B cell (primary cell): ENCODE results near the gene STEEP1.

ENCODE experiments used
- CTCF ChIP-seq: fragments of 200-600 bp; IDR thresholded peaks from one replicate; pipeline ENCODE4 v1.8.0; 2022; ENCODE audit warnings: antibody characterized with exemption, mild to moderate bottlenecking
- EZH2 ChIP-seq: IDR thresholded peaks from 2 replicates; pipeline ENCODE4 v1.6.1; 2012; ENCODE audit warnings: borderline replicate concordance, low read depth, mild to moderate bottlenecking, moderate library complexity, low read length; ENCODE audit not compliant: insufficient read depth, poor library complexity, severe bottlenecking

- no peak for TF ChIP-seq CTCF
- TF ChIP-seq EZH2 = no peak
Observed at GRCh38 chrX:119529345-119530276, 35.6 kb downstream of the STEEP1 start.
